NCI-H2107 treated with DMSO at 0.1 percent for 48 hours (cell line): ENCODE results near the gene WFDC8.

Source experiments
- DNase-seq: peaks from one replicate; lab custom pipeline; 2025; ENCODE audit not compliant: unreplicated experiment; lab: John Stamatoyannopoulos, UW

WFDC8 gene

GRCh38 chr20:45548410-45548809 is 30.7 kb downstream of the WFDC8 start:
- no peak for DNase-seq

GRCh38 chr20:45547206-45547770 is 31.8 kb downstream of the WFDC8 start, which contains the start of gene EPPIN:
EPPIN (minus strand) TSS chr20:45547401; CDS start chr20:45547357, 44 bp downstream.
- DNase-seq = no peak

GRCh38 chr20:45545754-45546453 is 33.2 kb downstream of the WFDC8 start:
- DNase-seq = no peak

- no peak for DNase-seq
Measured at GRCh38 chr20:45545351-45545750, 33.7 kb downstream of the WFDC8 start.

GRCh38 chr20:45539382-45539781 is 39.7 kb downstream of the WFDC8 start, which contains the start of gene WFDC6:
WFDC6 (minus strand) TSS chr20:45539482; CDS start chr20:45539407, 75 bp downstream.
- no peak for DNase-seq

GRCh38 chr20:45538209-45538799 is 40.8 kb downstream of the WFDC8 start:
- no peak for DNase-seq

GRCh38 chr20:45527294-45527693 is 51.8 kb downstream of the WFDC8 start:
- DNase-seq = no peak

- no peak for DNase-seq
Measured at GRCh38 chr20:45523821-45524220, 55.3 kb downstream of the WFDC8 start.

- no peak for DNase-seq
Measured at GRCh38 chr20:45518282-45518681, 60.8 kb downstream of the WFDC8 start.

GRCh38 chr20:45515147-45515913 is 63.8 kb downstream of the WFDC8 start, which contains the start of gene SPINT3:
SPINT3 (minus strand) TSS chr20:45515622; CDS start chr20:45515608, 14 bp downstream.
- no peak for DNase-seq

GRCh38 chr20:45510242-45510862 is 68.7 kb downstream of the WFDC8 start:
- DNase-seq = no peak

GRCh38 chr20:45509091-45509490 is 70.0 kb downstream of the WFDC8 start:
- no peak for DNase-seq

- no peak for DNase-seq
Measured at GRCh38 chr20:45508068-45508886, 70.8 kb downstream of the WFDC8 start.

GRCh38 chr20:45507011-45507820 is 71.9 kb downstream of the WFDC8 start:
- no peak for DNase-seq

- no peak for DNase-seq
Measured at GRCh38 chr20:45506398-45506797, 72.7 kb downstream of the WFDC8 start.

GRCh38 chr20:45503403-45503802 is 75.7 kb downstream of the WFDC8 start:
- DNase-seq = no peak

- no peak for DNase-seq
Measured at GRCh38 chr20:45502561-45502960, 76.5 kb downstream of the WFDC8 start.
